ENCODE data around the gene PHF21B.

DNA sequence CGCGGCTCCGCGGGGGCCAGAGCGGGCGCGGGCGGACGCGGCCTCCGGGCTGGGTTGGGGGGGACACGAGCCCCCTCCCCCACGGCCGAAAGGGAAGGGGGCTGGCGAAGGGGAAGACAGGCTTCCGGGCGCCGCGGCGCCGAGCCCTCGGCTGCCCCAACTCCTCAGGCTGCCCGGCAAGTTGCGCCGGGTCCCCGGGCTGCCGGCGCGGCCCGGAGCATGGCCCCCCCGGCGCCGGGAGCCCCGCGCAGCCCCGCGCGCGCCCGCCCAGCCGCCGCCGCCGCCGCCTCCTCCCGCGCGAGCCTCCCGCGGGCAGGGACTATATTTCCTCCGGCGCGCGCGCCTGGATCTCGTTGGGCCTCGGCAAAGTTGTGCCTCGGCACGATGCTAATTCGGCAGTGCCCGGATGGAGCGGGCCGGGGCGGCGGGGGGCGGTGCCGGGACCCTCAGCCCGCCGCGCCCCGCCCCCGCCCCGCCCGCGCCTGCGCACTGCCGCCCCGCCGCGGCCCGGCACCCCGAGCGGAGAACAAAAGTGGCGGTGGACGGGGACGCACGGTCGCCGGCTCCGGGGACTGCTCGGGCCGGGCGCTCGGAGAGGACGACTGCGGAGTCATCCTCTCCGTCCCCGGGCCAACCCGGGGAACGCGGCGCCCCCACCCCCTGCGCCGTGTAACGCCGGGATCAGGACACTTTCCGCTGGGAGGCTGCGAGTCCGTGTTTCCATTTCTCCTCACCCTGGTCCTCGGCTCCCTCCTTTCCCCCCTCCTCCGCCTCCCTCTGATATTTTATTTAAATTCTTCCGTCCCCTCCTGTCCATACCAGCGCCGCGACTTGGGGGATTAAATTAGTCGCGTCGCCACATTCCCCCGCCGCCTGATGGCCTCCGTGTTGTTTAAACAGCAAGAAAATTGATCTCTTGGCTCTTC, at the start of gene PHF21B:
- TF ChIP-seq, protein P1, sequence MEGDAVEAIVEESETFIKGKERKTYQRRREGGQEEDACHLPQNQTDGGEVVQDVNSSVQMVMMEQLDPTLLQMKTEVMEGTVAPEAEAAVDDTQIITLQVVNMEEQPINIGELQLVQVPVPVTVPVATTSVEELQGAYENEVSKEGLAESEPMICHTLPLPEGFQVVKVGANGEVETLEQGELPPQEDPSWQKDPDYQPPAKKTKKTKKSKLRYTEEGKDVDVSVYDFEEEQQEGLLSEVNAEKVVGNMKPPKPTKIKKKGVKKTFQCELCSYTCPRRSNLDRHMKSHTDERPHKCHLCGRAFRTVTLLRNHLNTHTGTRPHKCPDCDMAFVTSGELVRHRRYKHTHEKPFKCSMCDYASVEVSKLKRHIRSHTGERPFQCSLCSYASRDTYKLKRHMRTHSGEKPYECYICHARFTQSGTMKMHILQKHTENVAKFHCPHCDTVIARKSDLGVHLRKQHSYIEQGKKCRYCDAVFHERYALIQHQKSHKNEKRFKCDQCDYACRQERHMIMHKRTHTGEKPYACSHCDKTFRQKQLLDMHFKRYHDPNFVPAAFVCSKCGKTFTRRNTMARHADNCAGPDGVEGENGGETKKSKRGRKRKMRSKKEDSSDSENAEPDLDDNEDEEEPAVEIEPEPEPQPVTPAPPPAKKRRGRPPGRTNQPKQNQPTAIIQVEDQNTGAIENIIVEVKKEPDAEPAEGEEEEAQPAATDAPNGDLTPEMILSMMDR (IDR thresholded peaks at IDR 0.05) = no peak
- no peak for TF ChIP-seq POLR2A (IDR thresholded peaks at IDR 0.05)

All from suprapubic skin (tissue), 3 donors.